Measurements from ENCODE around the gene BAZ1A.

Gene BAZ1A

DNA sequence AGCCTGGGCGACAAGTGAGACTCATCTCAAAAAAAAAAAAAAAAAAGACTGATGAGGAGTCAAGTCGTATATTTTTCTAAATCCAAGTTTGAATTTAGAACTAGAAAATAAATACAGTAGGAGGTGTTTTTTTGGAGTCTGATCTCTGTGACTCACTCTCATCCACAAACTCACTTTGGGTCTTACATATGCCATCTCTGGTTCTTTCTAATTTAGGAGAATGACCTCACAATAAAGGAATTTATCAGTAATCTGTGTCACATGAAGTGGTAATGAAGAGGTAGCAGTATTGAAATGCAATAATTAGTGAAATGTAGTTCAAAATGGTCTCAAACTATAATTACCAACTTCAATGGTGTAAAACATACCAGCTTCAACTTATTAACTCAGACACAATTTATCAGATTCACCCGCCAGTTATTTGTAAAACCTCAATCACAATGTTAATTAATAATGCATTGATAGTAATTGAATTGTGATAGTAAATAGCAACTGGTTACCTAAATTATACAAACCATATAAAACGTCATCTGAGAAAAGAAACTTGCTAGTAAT is 156.3 kb downstream of the BAZ1A start:
- no peak for DNase-seq

DNA sequence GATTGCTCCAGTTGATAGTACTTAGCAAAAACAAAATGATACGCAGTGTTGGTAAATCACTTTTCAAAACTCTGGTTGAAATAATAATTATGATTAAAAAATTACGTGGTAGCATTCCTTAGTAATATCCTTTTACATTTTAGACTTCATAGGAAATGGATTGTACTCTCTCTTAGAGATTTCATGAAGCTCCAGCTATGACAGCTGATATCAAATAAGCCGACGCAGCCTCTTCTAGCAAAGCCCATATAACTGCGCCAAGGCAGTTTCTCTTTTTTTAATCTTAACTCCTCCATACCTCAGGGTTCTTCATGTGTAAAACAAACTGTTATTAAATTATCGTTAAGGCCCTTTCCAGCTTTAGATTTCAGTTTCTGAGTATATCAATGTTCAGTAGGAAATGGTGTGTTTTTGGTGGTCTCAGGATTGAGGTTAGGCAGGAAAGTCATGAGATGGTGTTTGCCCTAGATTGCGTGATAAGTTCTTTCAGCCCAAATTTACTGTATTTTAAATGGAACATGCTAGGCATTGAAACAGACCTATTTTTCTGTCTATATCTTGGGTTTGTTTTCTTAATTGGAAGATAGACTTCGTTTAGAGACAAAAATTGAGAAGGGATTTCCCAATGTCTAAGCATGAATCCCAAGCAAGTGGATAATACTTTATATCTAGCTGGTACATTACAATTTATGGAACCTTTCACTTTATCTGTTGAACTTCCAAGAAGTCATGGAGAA is 159.9 kb downstream of the BAZ1A start:
- no peak for DNase-seq

DNA sequence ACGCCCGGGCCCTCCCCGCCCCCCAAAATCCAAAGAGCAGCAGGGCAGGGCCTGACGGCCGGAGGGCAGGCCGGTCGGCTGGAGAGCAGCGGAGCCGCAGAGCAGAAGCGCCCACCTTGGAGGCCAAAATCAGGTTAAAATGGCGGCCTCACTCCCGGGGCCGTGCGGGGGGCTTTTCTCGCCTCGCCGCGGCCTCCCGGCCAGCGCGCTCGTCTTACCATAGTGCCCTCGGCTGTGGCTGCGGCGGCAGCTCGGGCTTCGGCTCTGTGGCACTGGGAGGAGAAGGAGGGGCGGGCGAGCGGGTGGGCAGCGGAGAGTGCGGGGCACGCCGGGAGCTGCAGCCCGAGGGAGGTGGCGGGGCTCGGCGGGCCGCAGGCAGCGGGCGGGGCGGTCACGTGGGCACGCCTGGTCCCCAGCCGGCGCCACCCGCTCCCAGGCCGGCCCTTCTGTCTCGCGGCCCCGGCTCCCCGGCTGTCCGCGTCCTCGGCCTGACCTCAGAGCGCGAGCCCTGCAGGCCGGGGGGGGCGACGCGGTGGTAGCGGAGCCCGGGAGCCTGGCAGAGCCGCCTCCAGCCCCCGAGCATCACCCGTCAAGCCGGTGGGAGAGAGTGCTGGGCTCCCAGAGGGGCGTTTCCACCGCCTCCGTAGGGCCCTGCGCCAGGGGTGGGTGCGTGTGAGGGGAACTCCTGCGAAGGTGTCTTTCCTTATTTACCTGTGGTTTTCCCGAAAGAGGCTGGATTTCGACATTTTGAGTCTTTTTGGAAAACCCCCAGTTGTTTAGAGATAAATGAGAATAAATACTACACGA is 160.6 kb downstream of the BAZ1A start, which contains the start of gene CFL2:
TSS of gene CFL2 (minus strand) at position 274 of the 807 bp plus-strand sequence. CDS start at position 221, 53 bp downstream.
- peak; percentile 67 to 71 for DNase-seq

DNA sequence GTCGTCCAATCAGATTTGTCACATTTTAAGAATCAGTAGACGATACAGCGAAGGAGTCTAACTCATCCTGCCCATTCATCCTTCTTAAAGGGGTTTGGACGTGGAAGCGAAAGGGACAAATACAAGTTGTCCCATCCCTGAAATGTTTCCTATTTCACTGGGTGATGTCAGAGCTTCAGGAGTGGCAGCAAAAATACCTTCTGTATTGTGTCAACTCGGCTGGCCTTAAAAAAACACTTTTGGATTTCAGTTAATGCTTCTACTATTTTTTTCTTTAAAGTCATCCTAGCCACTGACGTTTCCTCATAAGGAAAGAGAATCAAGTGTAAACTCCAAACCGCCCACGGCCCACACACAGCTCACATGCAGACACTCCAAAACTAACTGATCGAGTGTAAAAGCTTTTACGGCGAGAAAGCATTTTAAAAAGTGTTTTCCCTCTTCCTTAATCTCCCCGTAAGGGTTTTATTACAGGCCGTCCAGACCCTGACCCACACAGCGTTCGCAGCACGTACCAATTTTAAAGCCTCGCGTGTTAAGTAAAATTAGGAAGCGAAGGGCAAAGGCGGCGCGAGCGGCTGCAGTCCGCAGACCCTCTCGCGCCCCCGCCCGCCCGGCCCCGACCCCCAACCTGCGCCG is 161.4 kb downstream of the BAZ1A start:
- DNase-seq: peak; percentile 31 to 42

DNA sequence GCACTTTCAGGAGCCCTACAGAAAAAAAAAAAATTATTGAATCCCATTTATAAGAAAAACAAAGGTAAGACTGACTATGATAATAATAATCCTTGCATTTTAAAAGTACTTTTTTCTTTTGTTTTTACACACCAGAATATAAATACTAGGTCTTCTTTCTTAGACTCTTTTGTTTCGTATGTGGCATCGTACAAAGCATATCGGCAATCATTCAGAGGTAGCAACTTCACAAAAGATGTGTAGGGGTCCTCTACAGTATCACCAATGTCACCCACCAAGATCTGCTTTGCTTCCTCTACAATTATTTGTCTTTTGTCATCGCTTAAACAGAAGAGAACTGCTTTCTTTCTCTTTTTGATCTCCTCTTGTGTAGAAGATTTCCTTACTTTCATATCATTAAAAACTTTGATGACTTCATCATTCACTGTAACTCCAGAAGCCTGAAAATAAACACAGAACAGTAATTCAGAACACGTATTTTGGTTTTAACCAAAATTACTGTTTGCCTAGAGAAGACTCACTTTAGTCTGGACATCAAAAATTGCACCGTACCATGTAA is 162.0 kb downstream of the BAZ1A start:
- no peak for DNase-seq

DNA sequence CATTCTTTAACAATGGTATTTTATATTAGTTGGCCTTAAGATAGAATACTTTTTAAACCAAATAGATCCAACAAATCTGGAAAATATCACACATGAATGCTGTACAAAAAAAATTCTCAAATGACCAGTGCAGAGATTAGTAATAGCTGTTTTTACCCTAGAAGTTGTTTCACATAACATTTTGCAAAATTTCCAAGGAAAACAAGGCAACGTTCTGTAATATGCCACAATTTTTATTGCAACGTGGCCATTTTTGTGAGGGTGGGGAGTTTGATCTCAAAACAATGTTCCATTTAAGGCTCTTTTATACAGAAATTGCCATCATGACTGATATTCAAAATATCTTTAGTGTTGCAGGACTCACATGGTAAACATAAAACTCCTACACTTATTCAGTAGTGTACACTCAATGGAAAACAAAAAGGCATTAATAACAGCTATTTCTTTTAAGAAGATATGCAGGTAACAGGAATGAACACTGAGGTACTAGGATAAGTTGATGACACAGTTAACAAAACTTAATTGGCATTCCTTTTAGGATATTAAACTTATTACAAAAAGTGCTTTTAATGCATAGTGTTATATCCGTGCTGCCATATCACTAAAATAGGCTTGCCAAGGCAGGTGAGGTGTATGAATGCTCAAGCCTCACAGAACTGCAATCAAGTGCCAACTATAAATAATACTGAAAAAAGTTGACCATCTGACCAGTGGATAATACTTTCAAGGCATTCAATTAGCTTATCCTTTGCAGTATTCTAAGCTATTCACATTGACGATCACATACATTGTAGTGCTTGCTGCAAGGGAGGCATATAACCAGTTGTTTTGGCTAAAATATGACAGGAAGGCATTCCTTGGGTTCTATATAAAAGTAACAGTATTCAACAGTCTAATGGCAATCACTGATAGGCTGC is 163.1 kb downstream of the BAZ1A start:
- no peak for DNase-seq

DNA sequence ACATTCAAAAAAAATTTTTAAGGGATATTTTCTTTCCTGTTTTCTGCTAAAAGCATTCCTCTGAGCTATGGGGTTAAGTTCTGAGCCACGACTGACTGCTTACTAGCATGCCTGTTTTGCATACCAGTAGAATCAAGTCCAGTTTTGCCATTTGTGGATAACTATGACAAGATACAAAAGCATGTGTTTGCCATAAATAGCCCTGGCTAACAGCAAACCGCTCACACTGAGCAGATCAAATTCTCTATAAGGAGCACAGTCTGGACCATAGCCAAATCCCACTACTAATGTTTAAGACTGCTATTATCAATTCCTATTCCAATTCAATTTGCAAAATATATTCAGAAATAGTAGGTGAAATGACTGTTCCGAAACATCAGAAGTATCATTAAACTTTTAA is 164.0 kb downstream of the BAZ1A start:
- DNase-seq: no peak

DNA sequence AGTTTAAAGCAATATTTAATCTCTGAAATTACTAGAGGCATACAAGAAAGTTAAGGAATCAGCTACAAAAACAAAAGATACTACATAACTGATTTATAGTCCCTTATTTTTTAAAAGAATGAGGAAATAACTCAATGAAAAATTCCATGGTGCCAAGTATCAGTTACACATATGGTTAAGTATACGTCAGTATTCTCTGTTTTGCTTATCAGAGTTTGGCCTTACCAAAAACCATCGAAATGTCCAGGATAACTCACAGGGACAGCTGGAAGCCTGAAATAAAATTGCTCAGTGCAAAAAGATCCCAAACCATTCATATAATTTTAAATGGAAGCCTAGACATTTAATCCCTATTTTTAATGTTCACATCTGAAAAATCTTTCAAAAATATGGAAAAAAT is 164.4 kb downstream of the BAZ1A start:
- no peak for DNase-seq

DNA sequence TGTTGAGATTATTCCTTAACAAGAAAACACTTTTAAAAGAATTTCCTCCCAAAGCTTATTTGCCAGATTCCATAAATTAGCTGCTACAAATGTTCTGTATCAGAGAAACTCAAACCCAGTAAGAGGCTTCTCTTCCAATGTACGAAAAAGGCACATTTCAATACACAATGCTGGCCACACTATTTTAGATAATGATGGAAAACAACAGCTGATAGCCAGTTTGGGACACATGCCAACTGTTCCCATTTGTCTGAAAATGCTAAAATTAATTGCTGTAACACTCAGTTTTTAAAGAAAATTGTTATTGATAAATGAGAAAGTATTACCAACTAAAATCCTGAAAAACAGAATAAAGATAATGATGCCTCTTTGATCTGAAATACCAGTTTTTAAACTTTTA is 165.2 kb downstream of the BAZ1A start:
- no peak for DNase-seq

DNA sequence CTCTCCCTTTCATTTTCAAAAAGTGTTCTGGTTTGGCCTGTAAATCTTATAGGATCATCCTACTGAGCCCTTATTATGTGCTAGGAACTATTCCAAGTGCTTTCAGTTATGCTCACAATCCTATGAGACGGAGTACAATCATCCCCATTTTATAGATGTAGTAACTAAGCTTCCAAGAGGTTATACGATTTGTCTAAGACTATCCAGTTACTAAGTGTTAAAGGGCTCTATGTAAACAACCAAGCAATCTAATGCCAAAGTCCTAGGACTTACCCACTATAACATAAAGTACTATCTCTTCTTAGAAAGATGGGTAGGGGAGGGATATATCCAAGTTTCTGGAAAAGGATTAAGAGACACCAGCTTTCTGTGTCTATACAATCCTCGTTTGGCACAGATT is 167.4 kb downstream of the BAZ1A start:
- no peak for DNase-seq
